Esophagus squamous epithelium (tissue), 5 donors: ENCODE data around the gene SLC4A7. TPM values are rescaled to one million over a fixed set of nuclear protein-coding genes. Genes with fewer than 3 reads are reported as not detected.

Experiments
- DNase-seq: peaks from one replicate; lab custom pipeline; 2025; lab: John Stamatoyannopoulos, UW
- H3K27ac ChIP-seq, 4 donors: fragments of 200-600 bp; sonication (generic); one replicate each; pipeline ENCODE4 v1.5.1; 2016 to 2019; ENCODE audit warnings: mild to moderate bottlenecking in 1 of 4
- H3K27me3 ChIP-seq, 4 donors: fragments of 200-600 bp; sonication (generic); 1 replicate in 3 of 4; 2 replicates in 1 of 4; pipeline versions ENCODE4 v1.5.1 to v1.6.0; 2017 to 2021; ENCODE audit warnings: antibody characterized with exemption in 1 of 4
- H3K36me3 ChIP-seq, 3 donors: fragments of 200-600 bp; sonication (generic); one replicate each; pipeline ENCODE4 v1.5.1; 2016 to 2019
- H3K4me1 ChIP-seq, 3 donors: fragments of 200-600 bp; sonication (generic); one replicate each; pipeline ENCODE4 v1.5.1; 2017 to 2019
- H3K4me3 ChIP-seq, 4 donors: fragments of 200-600 bp; sonication (generic); 1 replicate in 3 of 4; 2 replicates in 1 of 4; pipeline ENCODE4 v1.5.1; 2016 to 2019; ENCODE audit warnings: mild to moderate bottlenecking in 2 of 4, moderate library complexity in 1 of 4
- H3K9me3 ChIP-seq, 3 donors: fragments of 200-600 bp; sonication (generic); one replicate each; pipeline ENCODE4 v1.5.1; 2016 to 2019
- CTCF ChIP-seq, 6 experiments: fragments of 450-650 bp in 4 of 6; fragments of 200-600 bp in 2 of 6; sonication (generic) in 2 of 6; IDR thresholded peaks; one replicate each; pipeline ENCODE4 v1.5.1; 2016 to 2019; ENCODE audit warnings: antibody characterized with exemption in 6 of 6, mild to moderate bottlenecking in 4 of 6, moderate library complexity in 4 of 6
- POLR2A ChIP-seq, 4 donors: fragments of 450-650 bp; IDR thresholded peaks; one replicate each; pipeline ENCODE4 v1.6.1; 2017; ENCODE audit warnings: antibody characterized with exemption in 4 of 4, mild to moderate bottlenecking in 4 of 4, moderate library complexity in 3 of 4
- WGBS, 2 donors: methylation state at CpG; one replicate each; pipeline ENCODE4 v1.1.5; 2018; 5-methylcytosine and 5-hydroxymethylcytosine counted together
- intact Hi-C: fragments of 100-400 bp; cut with DNase I; formaldehyde crosslinking; loops from one replicate; pipeline ENCODE4 v1.15.0; 2022
- total RNA-seq, 4 donors: library from RNA; depleted of rRNA; stranded (reverse); fragments of >200 nt; gene quantifications; one replicate each; pipeline ENCODE4 v1.1.0, GENCODE V29; 2016
- donor health status: DM: yes; HTN: yes; CAD: no.

Gene SLC4A7
- total RNA-seq, 4 donors from 2014 or later = 17.2 to 50.4 (median 30.5) TPM

- H3K4me3 ChIP-seq = no peak overlapping the region
- WGBS, 2 donors = 96 to 98% methylated on average over 15 to 16 of the region's 19 CpGs
- TF ChIP-seq CTCF (IDR thresholded peaks at IDR 0.05) (no peak), POLR2A (IDR thresholded peaks at IDR 0.05) (no peak)
- intact Hi-C loops = loop anchor here (5.0 kb wide), 1 partner anchor 152 kb away; no protein-coding TSS in a partner anchor
- H3K4me1 ChIP-seq = peaks cover 4 to 15% (median 6%) of the 10 kb centered on the region in 3 donors
- DNase-seq = no peak
- no peaks in the 10 kb centered on the region for H3K36me3 ChIP-seq
- no peaks in the 10 kb centered on the region for H3K27me3 ChIP-seq
- no peak overlapping the region for H3K27ac ChIP-seq
- no peaks in the 10 kb centered on the region for H3K9me3 ChIP-seq
Measured at GRCh38 chr3:27464646-27465045, 19.5 kb downstream of the SLC4A7 start.

GRCh38 chr3:27462228-27462627 is 22.0 kb downstream of the SLC4A7 start:
- no peak for DNase-seq
- no peaks in the 10 kb centered on the region for H3K27me3 ChIP-seq

GRCh38 chr3:27458929-27459328 is 25.3 kb downstream of the SLC4A7 start:
- Histone ChIP-seq H3K36me3 (no peaks in the 10 kb centered on the region), H3K27me3 (no peaks in the 10 kb centered on the region), H3K4me1 (peaks cover 0 to 10% (median 3%) of the 10 kb centered on the region in 3 donors), H3K4me3 (no peak overlapping the region), H3K27ac (no peak overlapping the region), H3K9me3 (no peaks in the 10 kb centered on the region)
- 71 to 81% methylated on average over 5 to 6 of the region's 6 CpGs for WGBS, 2 donors
- TF ChIP-seq CTCF (IDR thresholded peaks at IDR 0.05) (no peak), POLR2A (IDR thresholded peaks at IDR 0.05) (no peak)
- intact Hi-C loops = no loop called here
- no peak for DNase-seq

More at GRCh38 chr3:27462228-27462627, 22.0 kb downstream of the SLC4A7 start:
- H3K4me1 ChIP-seq = peaks cover 1 to 6% (median 2%) of the 10 kb centered on the region in 3 donors
- intact Hi-C loops = no loop called here
- H3K9me3 ChIP-seq = no peaks in the 10 kb centered on the region
- no peak for TF ChIP-seq POLR2A (IDR thresholded peaks at IDR 0.05)
- TF ChIP-seq CTCF (IDR thresholded peaks at IDR 0.05) = no peak
- 91 to 92% methylated on average over 8 of the region's 8 CpGs for WGBS, 2 donors
- H3K27ac ChIP-seq = no peak overlapping the region
- H3K4me3 ChIP-seq = no peak overlapping the region
- H3K36me3 ChIP-seq = no peaks in the 10 kb centered on the region

- Histone ChIP-seq H3K4me3 (no peak overlapping the region), H3K27ac (no peak overlapping the region), H3K36me3 (no peaks in the 10 kb centered on the region), H3K9me3 (no peaks in the 10 kb centered on the region), H3K4me1 (peaks cover 0 to 10% (median 3%) of the 10 kb centered on the region in 3 donors), H3K27me3 (no peaks in the 10 kb centered on the region)
- DNase-seq = no peak
- TF ChIP-seq POLR2A (IDR thresholded peaks at IDR 0.05) (no peak), CTCF (IDR thresholded peaks at IDR 0.05) (no peak)
- WGBS, 2 donors = 68 to 69% methylated on average over 2 of the region's 2 CpGs
- intact Hi-C loops = no loop called here
Measured at GRCh38 chr3:27456554-27456953, 27.6 kb downstream of the SLC4A7 start.

GRCh38 chr3:27454914-27455313 is 29.3 kb downstream of the SLC4A7 start:
- no peaks in the 10 kb centered on the region for H3K27me3 ChIP-seq
- peaks cover 0 to 10% (median 3%) of the 10 kb centered on the region in 3 donors for H3K4me1 ChIP-seq
- H3K9me3 ChIP-seq = no peaks in the 10 kb centered on the region
- no peak for DNase-seq
- no peak for TF ChIP-seq POLR2A (IDR thresholded peaks at IDR 0.05)
- no peak for TF ChIP-seq CTCF (IDR thresholded peaks at IDR 0.05)
- intact Hi-C loops = no loop called here
- H3K4me3 ChIP-seq = peak overlapping the region in 1 of 4 donors; percentile 2
- peak overlapping the region in 1 of 4 donors; percentile 11 for H3K27ac ChIP-seq
- no peaks in the 10 kb centered on the region for H3K36me3 ChIP-seq
